GM06990 (cell line): ENCODE measurements around the gene PPP6R2.

Experiments
- DNase-seq: peaks from one replicate; pipeline ENCODE4 v3.0.0-alpha.2; 2011; ENCODE audit not compliant: insufficient read length; ENCODE audit errors: extremely low read depth
- H3K27me3 ChIP-seq: replicated peaks from 2 replicates; pipeline ENCODE4 v1.6.0; 2011; ENCODE audit warnings: low read length; ENCODE audit not compliant: control insufficient read depth, insufficient read depth
- H3K36me3 ChIP-seq: 2 replicates; pipeline ENCODE4 v1.5.1; 2011; ENCODE audit warnings: low read length; ENCODE audit not compliant: control insufficient read depth, insufficient read depth
- H3K4me3 ChIP-seq: replicated peaks from 2 replicates; pipeline ENCODE4 v1.5.1; 2011; ENCODE audit warnings: low read depth, mild to moderate bottlenecking, control low read depth, low read length
- TF ChIP-seq, protein P1 (sequence below): IDR thresholded peaks from 2 replicates; pipeline ENCODE4 v1.5.1; 2011; ENCODE audit warnings: low read length, control low read depth, mild to moderate bottlenecking, inconsistent platforms; ENCODE audit not compliant: insufficient read depth, poor library complexity, severe bottlenecking

The PPP6R2 gene

DNA sequence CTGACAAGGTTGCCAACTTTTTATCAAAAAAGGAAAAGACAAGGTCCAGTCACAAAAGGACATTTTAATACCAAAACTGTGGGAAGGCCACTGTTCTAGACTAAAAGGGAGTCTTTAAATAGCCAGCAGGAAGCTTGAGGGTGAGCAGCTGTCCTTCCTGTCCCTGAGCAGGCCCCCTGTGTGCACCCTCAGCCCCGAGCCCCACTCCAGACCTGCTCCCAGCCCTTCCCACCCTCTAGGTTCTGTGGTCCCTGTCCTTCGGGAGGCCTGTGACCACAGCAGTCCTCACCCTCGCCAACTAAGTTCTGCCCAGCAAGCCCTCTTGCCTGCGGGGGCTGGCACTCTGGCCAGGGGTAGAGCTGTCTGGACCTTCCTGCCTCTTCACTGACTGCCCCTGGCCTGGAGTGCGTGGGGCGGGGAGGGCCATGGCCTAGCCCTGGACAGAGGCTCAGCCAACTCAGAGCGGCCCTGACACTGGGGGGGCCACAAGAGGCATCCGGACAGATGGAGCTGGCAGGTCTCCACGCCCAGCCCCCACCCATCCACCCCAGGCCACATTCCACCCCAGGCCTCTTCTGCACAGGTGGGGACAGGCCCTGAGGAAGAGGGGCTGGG, 34.0 kb upstream of the PPP6R2 start:
- Histone ChIP-seq H3K4me3 (no peak overlapping the region), H3K27me3 (no peaks in the 10 kb centered on the region), H3K36me3 (peaks cover 2% of the 10 kb centered on the region)
- TF ChIP-seq, protein P1, sequence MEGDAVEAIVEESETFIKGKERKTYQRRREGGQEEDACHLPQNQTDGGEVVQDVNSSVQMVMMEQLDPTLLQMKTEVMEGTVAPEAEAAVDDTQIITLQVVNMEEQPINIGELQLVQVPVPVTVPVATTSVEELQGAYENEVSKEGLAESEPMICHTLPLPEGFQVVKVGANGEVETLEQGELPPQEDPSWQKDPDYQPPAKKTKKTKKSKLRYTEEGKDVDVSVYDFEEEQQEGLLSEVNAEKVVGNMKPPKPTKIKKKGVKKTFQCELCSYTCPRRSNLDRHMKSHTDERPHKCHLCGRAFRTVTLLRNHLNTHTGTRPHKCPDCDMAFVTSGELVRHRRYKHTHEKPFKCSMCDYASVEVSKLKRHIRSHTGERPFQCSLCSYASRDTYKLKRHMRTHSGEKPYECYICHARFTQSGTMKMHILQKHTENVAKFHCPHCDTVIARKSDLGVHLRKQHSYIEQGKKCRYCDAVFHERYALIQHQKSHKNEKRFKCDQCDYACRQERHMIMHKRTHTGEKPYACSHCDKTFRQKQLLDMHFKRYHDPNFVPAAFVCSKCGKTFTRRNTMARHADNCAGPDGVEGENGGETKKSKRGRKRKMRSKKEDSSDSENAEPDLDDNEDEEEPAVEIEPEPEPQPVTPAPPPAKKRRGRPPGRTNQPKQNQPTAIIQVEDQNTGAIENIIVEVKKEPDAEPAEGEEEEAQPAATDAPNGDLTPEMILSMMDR: no peak
- peak; percentile 18 for DNase-seq

DNA sequence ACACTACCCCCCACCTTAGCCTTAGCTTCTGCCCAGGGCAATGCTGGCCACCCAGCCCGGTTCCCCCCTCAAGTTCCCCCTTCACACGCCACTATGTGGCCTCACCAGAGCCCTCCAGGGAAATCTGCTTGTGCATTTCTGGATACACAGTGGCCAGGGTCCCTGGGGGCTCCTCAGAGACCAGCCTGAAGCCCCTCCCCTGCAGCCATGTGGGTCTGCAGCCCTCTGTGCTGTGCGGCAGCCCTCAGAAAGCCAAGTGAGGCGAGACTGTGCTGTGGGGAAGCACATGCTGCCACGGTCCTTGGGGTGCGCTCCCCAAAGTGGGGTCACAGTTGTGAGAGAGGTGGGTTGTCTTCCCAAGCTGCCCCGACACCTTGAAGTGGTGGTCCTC, 33.5 kb upstream of the PPP6R2 start:
- peaks cover 2% of the 10 kb centered on the region for H3K36me3 ChIP-seq
- no peak overlapping the region for H3K4me3 ChIP-seq
- DNase-seq: peak; percentile 8
- TF ChIP-seq, protein P1: no peak
- no peaks in the 10 kb centered on the region for H3K27me3 ChIP-seq

DNA sequence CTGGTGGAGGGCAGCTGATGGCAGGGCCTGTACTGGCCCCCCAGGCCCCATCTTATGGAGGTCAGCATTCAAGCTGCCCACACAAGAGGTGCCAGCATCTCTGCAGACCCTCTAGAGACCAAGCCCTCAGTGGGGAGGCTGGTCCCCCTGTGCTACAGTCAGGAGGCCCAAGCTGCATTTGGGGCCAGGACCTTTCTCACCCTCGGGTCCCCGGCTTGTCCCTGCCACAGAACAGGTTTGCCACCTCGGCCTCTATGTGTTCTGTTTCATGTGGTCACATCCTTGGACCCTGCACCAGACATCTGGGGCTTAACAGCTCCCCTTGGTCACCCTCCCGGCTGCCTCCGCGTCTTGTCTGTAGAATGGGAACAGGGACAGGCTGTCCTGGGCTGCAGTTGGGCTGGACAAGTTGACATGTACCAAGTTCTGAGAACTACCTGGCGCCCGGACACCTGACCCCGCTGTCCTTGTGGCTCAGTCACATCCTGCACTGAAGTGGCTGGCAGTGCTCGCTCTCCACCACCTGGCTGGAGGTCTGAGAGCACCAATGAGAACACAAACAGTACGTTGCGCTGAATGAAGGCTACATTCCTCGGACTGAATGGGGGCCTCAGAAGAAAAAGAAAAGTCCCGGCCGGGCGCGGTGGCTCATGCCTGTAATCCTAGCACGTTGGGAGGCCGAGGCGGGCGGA, 33.0 kb upstream of the PPP6R2 start:
- no peak overlapping the region for H3K4me3 ChIP-seq
- peak; percentile 14 for DNase-seq
- peaks cover 2% of the 10 kb centered on the region for H3K36me3 ChIP-seq
- no peaks in the 10 kb centered on the region for H3K27me3 ChIP-seq
- TF ChIP-seq, protein P1: no peak

DNA sequence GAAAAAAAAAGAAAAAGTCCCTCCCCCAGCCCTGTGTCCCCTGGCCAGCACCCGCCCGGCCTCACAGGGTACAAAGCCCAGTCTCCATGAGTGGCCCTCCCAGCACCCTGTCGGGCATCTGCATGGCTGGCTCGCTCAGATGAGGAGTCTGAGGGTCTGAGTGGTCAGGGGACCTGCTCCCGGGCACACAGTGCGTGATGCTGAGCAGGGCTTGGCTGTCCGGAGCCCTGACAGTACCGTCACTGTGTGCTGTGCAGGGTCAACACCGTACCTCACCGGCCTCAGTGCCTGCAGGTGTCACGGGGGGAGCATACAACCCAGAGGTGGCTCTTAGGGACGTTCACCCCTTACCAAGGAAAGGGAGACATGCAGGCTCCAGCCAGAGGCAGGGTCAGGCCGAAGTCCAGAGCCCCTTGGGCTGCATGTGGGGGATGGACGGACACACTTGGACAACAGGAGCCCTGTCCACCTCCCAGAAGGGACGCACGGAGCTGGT, 32.1 kb upstream of the PPP6R2 start:
- Histone ChIP-seq H3K36me3 (peaks cover 2% of the 10 kb centered on the region), H3K4me3 (no peak overlapping the region), H3K27me3 (no peaks in the 10 kb centered on the region)
- peak; percentile 3 for DNase-seq
- TF ChIP-seq, protein P1: no peak

DNA sequence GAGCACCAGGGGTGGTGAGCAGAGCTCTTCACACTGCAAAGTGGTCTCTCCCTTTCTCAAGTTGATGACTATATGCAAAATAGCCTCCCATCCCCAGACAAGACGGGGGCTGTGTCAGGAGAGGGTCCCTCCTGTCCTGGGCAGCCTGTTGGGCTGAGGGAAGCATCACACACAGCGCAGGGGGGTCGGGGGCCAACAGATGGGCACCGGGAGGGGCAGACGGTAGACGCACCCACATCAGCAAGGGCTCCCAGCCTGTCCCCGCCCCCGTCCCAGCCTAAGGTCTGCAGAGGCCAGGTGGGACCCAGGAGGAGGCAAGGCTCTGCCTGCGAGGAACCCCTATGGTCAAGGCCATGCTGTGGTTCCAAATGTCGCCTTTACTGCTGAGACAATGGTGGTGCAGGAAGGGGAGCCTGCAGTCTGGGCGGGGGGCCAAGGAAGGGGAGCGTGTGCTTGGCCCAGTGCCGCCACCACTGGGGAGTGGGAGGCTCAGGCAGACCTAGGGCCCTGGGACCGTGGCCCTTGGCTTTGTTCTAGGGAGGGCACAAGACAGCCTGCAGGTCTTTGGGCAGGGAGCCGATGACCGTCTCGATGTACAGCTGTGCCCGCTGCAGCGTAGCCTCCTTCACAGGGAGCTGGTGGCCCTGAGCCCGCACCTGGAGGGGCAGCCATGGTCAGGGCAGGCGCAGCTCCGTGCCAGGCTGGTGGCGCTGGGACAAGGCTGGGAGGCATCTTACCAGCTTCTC, 31.3 kb upstream of the PPP6R2 start:
- TF ChIP-seq, protein P1: no peak
- peak; percentile 13 for DNase-seq

More for the DNA sequence above, 31.3 kb upstream of the PPP6R2 start:
- Histone ChIP-seq H3K27me3 (no peaks in the 10 kb centered on the region), H3K36me3 (peaks cover 2% of the 10 kb centered on the region), H3K4me3 (no peak overlapping the region)
